Measurements from ENCODE around the gene CFAP61. TPM values are rescaled to one million over a fixed set of nuclear protein-coding genes. Genes with fewer than 3 reads are reported as not detected.

CFAP61 gene
- total and polyA plus RNA-seq, 2 donors: 0.23 to 0.24 TPM

GRCh38 chr20:20205141-20205861 lies 153.0 kb downstream of the CFAP61 start:
- H3K4me3 ChIP-seq (ENCODE audit: low read length in 2 of 2): no peak overlapping the region
- H3K36me3 ChIP-seq (ENCODE audit: control insufficient read depth in 2 of 2, insufficient read depth in 2 of 2, low read length in 1 of 2): no peaks in the 10 kb centered on the region
- no peak for DNase-seq (ENCODE audit: low read depth in 6 of 9, low spot score in 9 of 9)
- WGBS: 81% methylated on average over 2 of the region's 2 CpGs
- peaks cover 0 to 2% of the 10 kb centered on the region in 2 donors for H3K27me3 ChIP-seq (ENCODE audit: control insufficient read depth in 2 of 2, insufficient read depth in 1 of 2, low read length in 1 of 2)
- H3K9me3 ChIP-seq (ENCODE audit: control insufficient read depth in 2 of 2, insufficient read depth in 1 of 2, low read length in 1 of 2): no peaks in the 10 kb centered on the region
- no peaks in the 10 kb centered on the region for H3K4me1 ChIP-seq (ENCODE audit: control insufficient read depth in 2 of 2, insufficient read depth in 2 of 2, low read length in 2 of 2)
- H3K27ac ChIP-seq (ENCODE audit: low read depth in 1 of 2, low read length in 1 of 2): no peak overlapping the region

- H3K4me3 ChIP-seq (ENCODE audit: low read length in 2 of 2): no peak overlapping the region
- no peaks in the 10 kb centered on the region for H3K9me3 ChIP-seq (ENCODE audit: control insufficient read depth in 2 of 2, insufficient read depth in 1 of 2, low read length in 1 of 2)
- DNase-seq (ENCODE audit: low read depth in 6 of 9, low spot score in 9 of 9): no peak
- H3K4me1 ChIP-seq (ENCODE audit: control insufficient read depth in 2 of 2, insufficient read depth in 2 of 2, low read length in 2 of 2): no peaks in the 10 kb centered on the region
- no peak overlapping the region for H3K27ac ChIP-seq (ENCODE audit: low read depth in 1 of 2, low read length in 1 of 2)
- 94% methylated on average over 1 of the region's 1 CpG for WGBS
- H3K27me3 ChIP-seq (ENCODE audit: control insufficient read depth in 2 of 2, insufficient read depth in 1 of 2, low read length in 1 of 2): peaks cover 0 to 2% of the 10 kb centered on the region in 2 donors
- H3K36me3 ChIP-seq (ENCODE audit: control insufficient read depth in 2 of 2, insufficient read depth in 2 of 2, low read length in 1 of 2): no peaks in the 10 kb centered on the region
These were observed 153.5 kb downstream of the CFAP61 start for GRCh38 chr20:20205862-20206236.

DNA sequence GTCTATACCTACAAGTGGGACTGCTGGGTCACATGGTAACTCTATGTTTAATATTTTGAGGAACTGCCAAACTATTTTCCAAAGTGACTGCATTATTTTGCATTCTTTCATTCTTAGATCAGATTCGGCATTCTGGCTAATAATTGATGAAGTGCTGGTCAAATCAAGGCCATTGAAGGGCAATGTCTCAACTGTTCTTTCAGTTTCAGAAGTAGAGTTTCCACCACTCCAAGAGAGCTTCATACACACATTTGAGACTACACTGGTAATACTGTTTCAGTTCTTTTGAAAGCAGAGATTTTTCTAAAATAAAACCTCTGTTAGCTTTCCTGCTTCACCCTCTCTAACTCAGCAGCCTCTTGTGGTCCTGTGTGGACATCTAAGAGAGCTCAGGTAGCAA lies 154.5 kb downstream of the CFAP61 start:
- Histone ChIP-seq H3K27me3 (ENCODE audit: control insufficient read depth in 2 of 2, insufficient read depth in 1 of 2, low read length in 1 of 2) (peaks cover 0 to 2% of the 10 kb centered on the region in 2 donors), H3K9me3 (ENCODE audit: control insufficient read depth in 2 of 2, insufficient read depth in 1 of 2, low read length in 1 of 2) (no peaks in the 10 kb centered on the region), H3K4me1 (ENCODE audit: control insufficient read depth in 2 of 2, insufficient read depth in 2 of 2, low read length in 2 of 2) (no peaks in the 10 kb centered on the region), H3K27ac (ENCODE audit: low read depth in 1 of 2, low read length in 1 of 2) (no peak overlapping the region), H3K36me3 (ENCODE audit: control insufficient read depth in 2 of 2, insufficient read depth in 2 of 2, low read length in 1 of 2) (no peaks in the 10 kb centered on the region), H3K4me3 (ENCODE audit: low read length in 2 of 2) (no peak overlapping the region)
- DNase-seq (ENCODE audit: low read depth in 6 of 9, low spot score in 9 of 9): no peak
- 95% methylated on average over 1 of the region's 1 CpG for WGBS

- DNase-seq (ENCODE audit: low read depth in 6 of 9, low spot score in 9 of 9): no peak
These were observed 155.0 kb downstream of the CFAP61 start for GRCh38 chr20:20207291-20207690.

GRCh38 chr20:20207872-20208271 lies 155.5 kb downstream of the CFAP61 start:
- Histone ChIP-seq H3K36me3 (ENCODE audit: control insufficient read depth in 2 of 2, insufficient read depth in 2 of 2, low read length in 1 of 2) (no peaks in the 10 kb centered on the region), H3K4me1 (ENCODE audit: control insufficient read depth in 2 of 2, insufficient read depth in 2 of 2, low read length in 2 of 2) (no peaks in the 10 kb centered on the region), H3K27ac (ENCODE audit: low read depth in 1 of 2, low read length in 1 of 2) (no peak overlapping the region), H3K9me3 (ENCODE audit: control insufficient read depth in 2 of 2, insufficient read depth in 1 of 2, low read length in 1 of 2) (no peaks in the 10 kb centered on the region), H3K27me3 (ENCODE audit: control insufficient read depth in 2 of 2, insufficient read depth in 1 of 2, low read length in 1 of 2) (peaks cover 0 to 2% of the 10 kb centered on the region in 2 donors), H3K4me3 (ENCODE audit: low read length in 2 of 2) (no peak overlapping the region)
- DNase-seq (ENCODE audit: low read depth in 6 of 9, low spot score in 9 of 9): no peak
- WGBS: 87% methylated on average over 7 of the region's 7 CpGs

More at GRCh38 chr20:20207291-20207690, 155.0 kb downstream of the CFAP61 start:
- Histone ChIP-seq H3K4me3 (ENCODE audit: low read length in 2 of 2) (no peak overlapping the region), H3K36me3 (ENCODE audit: control insufficient read depth in 2 of 2, insufficient read depth in 2 of 2, low read length in 1 of 2) (no peaks in the 10 kb centered on the region), H3K27ac (ENCODE audit: low read depth in 1 of 2, low read length in 1 of 2) (no peak overlapping the region), H3K27me3 (ENCODE audit: control insufficient read depth in 2 of 2, insufficient read depth in 1 of 2, low read length in 1 of 2) (peaks cover 0 to 2% of the 10 kb centered on the region in 2 donors), H3K4me1 (ENCODE audit: control insufficient read depth in 2 of 2, insufficient read depth in 2 of 2, low read length in 2 of 2) (no peaks in the 10 kb centered on the region), H3K9me3 (ENCODE audit: control insufficient read depth in 2 of 2, insufficient read depth in 1 of 2, low read length in 1 of 2) (no peaks in the 10 kb centered on the region)
- 68% methylated on average over 6 of the region's 6 CpGs for WGBS

DNA sequence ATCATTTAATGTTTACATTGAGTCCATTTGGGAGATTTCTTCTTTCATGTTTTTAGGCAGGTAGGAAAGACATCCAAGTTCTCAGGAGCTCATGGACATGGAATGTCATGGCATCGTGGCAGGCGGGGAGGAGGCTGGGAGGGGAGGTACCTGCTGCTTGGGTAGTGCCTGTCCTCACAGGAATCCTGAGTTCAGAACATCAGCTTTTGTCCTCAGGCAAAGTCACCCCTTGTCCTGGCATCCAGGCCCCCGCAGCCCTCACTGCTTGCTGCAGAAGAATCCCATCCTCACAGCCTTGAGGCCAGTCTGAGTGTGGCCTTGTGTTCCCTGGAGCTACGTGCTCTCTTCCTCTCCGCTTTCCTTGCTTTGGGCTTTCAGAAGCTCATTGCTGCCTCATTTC lies 157.4 kb downstream of the CFAP61 start:
- Histone ChIP-seq H3K4me3 (ENCODE audit: low read length in 2 of 2) (no peak overlapping the region), H3K9me3 (ENCODE audit: control insufficient read depth in 2 of 2, insufficient read depth in 1 of 2, low read length in 1 of 2) (no peaks in the 10 kb centered on the region), H3K27ac (ENCODE audit: low read depth in 1 of 2, low read length in 1 of 2) (no peak overlapping the region), H3K27me3 (ENCODE audit: control insufficient read depth in 2 of 2, insufficient read depth in 1 of 2, low read length in 1 of 2) (peaks cover 0 to 2% of the 10 kb centered on the region in 2 donors), H3K36me3 (ENCODE audit: control insufficient read depth in 2 of 2, insufficient read depth in 2 of 2, low read length in 1 of 2) (no peaks in the 10 kb centered on the region), H3K4me1 (ENCODE audit: control insufficient read depth in 2 of 2, insufficient read depth in 2 of 2, low read length in 2 of 2) (no peaks in the 10 kb centered on the region)
- DNase-seq (ENCODE audit: low read depth in 6 of 9, low spot score in 9 of 9): no peak
- 77% methylated on average over 5 of the region's 5 CpGs for WGBS

DNA sequence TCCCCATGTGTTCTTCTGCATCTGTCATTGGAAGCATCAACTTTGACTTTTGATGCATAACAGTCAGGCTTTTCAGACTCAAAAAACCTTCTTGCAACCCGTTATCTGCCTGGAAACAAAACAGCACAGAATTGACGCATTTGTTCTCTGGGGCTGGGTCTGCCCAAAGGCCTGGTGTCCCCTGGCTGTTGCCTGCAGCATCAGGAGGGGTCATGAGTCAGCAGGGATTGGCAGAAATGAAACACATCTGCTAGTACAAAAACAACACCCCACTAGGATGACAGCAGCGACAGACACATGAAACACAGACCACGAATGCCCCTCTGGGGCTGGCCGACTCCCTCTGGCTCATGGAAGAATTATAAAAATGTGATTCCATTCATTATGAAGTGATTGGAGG lies 158.0 kb downstream of the CFAP61 start:
- no peak overlapping the region for H3K27ac ChIP-seq (ENCODE audit: low read depth in 1 of 2, low read length in 1 of 2)
- DNase-seq (ENCODE audit: low read depth in 6 of 9, low spot score in 9 of 9): no peak
- H3K36me3 ChIP-seq (ENCODE audit: control insufficient read depth in 2 of 2, insufficient read depth in 2 of 2, low read length in 1 of 2): no peaks in the 10 kb centered on the region
- H3K4me1 ChIP-seq (ENCODE audit: control insufficient read depth in 2 of 2, insufficient read depth in 2 of 2, low read length in 2 of 2): no peaks in the 10 kb centered on the region
- no peak overlapping the region for H3K4me3 ChIP-seq (ENCODE audit: low read length in 2 of 2)
- WGBS: 85% methylated on average over 5 of the region's 5 CpGs
- no peaks in the 10 kb centered on the region for H3K9me3 ChIP-seq (ENCODE audit: control insufficient read depth in 2 of 2, insufficient read depth in 1 of 2, low read length in 1 of 2)
- H3K27me3 ChIP-seq (ENCODE audit: control insufficient read depth in 2 of 2, insufficient read depth in 1 of 2, low read length in 1 of 2): peaks cover 0 to 2% of the 10 kb centered on the region in 2 donors

- 94% methylated on average over 6 of the region's 6 CpGs for WGBS
- H3K4me3 ChIP-seq (ENCODE audit: low read length in 2 of 2): no peak overlapping the region
- no peaks in the 10 kb centered on the region for H3K4me1 ChIP-seq (ENCODE audit: control insufficient read depth in 2 of 2, insufficient read depth in 2 of 2, low read length in 2 of 2)
- no peak overlapping the region for H3K27ac ChIP-seq (ENCODE audit: low read depth in 1 of 2, low read length in 1 of 2)
- H3K36me3 ChIP-seq (ENCODE audit: control insufficient read depth in 2 of 2, insufficient read depth in 2 of 2, low read length in 1 of 2): no peaks in the 10 kb centered on the region
- H3K9me3 ChIP-seq (ENCODE audit: control insufficient read depth in 2 of 2, insufficient read depth in 1 of 2, low read length in 1 of 2): no peaks in the 10 kb centered on the region
- peaks cover 0 to 2% of the 10 kb centered on the region in 2 donors for H3K27me3 ChIP-seq (ENCODE audit: control insufficient read depth in 2 of 2, insufficient read depth in 1 of 2, low read length in 1 of 2)
- DNase-seq (ENCODE audit: low read depth in 6 of 9, low spot score in 9 of 9): no peak
These were observed 158.6 kb downstream of the CFAP61 start for GRCh38 chr20:20210943-20211273.

GRCh38 chr20:20211274-20211987 lies 159.1 kb downstream of the CFAP61 start:
- H3K27ac ChIP-seq (ENCODE audit: low read depth in 1 of 2, low read length in 1 of 2): no peak overlapping the region
- no peaks in the 10 kb centered on the region for H3K4me1 ChIP-seq (ENCODE audit: control insufficient read depth in 2 of 2, insufficient read depth in 2 of 2, low read length in 2 of 2)
- 64% methylated on average over 5 of the region's 5 CpGs for WGBS
- no peaks in the 10 kb centered on the region for H3K36me3 ChIP-seq (ENCODE audit: control insufficient read depth in 2 of 2, insufficient read depth in 2 of 2, low read length in 1 of 2)
- no peaks in the 10 kb centered on the region for H3K9me3 ChIP-seq (ENCODE audit: control insufficient read depth in 2 of 2, insufficient read depth in 1 of 2, low read length in 1 of 2)
- H3K4me3 ChIP-seq (ENCODE audit: low read length in 2 of 2): no peak overlapping the region
- DNase-seq (ENCODE audit: low read depth in 6 of 9, low spot score in 9 of 9): no peak
- peaks cover 0 to 2% of the 10 kb centered on the region in 2 donors for H3K27me3 ChIP-seq (ENCODE audit: control insufficient read depth in 2 of 2, insufficient read depth in 1 of 2, low read length in 1 of 2)
